Adrenal gland (tissue), 5 donors: ENCODE results near the gene TMEM184B.

Source experiments
- POLR2A ChIP-seq, 2 donors: fragments of 450-650 bp; IDR thresholded peaks; one replicate each; pipeline ENCODE4 v1.6.1; 2017; ENCODE audit warnings: antibody characterized with exemption in 2 of 2, mild to moderate bottlenecking in 2 of 2, moderate library complexity in 1 of 2
- TF ChIP-seq, protein P1 (sequence below), 6 experiments: fragments of 450-650 bp in 4 of 6; fragments of 200-600 bp in 2 of 6; sonication (generic) in 1 of 6; IDR thresholded peaks; 1 replicate in 5 of 6; 2 replicates in 1 of 6; pipeline versions ENCODE4 v1.5.1 to v1.8.0; 2016 to 2021; ENCODE audit warnings: antibody characterized with exemption in 6 of 6, mild to moderate bottlenecking in 2 of 6, moderate library complexity in 1 of 6
- donor health status: DM: no; HTN: no; CAD: no.

GRCh38 chr22:38207898-38208432 lies 64.8 kb downstream of the TMEM184B start:
- TF ChIP-seq, protein P1, sequence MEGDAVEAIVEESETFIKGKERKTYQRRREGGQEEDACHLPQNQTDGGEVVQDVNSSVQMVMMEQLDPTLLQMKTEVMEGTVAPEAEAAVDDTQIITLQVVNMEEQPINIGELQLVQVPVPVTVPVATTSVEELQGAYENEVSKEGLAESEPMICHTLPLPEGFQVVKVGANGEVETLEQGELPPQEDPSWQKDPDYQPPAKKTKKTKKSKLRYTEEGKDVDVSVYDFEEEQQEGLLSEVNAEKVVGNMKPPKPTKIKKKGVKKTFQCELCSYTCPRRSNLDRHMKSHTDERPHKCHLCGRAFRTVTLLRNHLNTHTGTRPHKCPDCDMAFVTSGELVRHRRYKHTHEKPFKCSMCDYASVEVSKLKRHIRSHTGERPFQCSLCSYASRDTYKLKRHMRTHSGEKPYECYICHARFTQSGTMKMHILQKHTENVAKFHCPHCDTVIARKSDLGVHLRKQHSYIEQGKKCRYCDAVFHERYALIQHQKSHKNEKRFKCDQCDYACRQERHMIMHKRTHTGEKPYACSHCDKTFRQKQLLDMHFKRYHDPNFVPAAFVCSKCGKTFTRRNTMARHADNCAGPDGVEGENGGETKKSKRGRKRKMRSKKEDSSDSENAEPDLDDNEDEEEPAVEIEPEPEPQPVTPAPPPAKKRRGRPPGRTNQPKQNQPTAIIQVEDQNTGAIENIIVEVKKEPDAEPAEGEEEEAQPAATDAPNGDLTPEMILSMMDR (IDR thresholded peaks at IDR 0.05) = no peak
- no peak for TF ChIP-seq POLR2A (IDR thresholded peaks at IDR 0.05)
